K562 (cell line): Measurements from ENCODE around the gene ZNF622. TPM values are rescaled to one million over a fixed set of nuclear protein-coding genes. Genes with fewer than 3 reads are reported as not detected.
A peak's percentile ranks its signal among the peaks of the same experiment; 100 is the strongest.

ENCODE experiments used
- CBX8 ChIP-seq: fragments of 200-600 bp; sonication (generic); IDR thresholded peaks from 2 replicates; pipeline ENCODE4 v1.6.1; 2012; ENCODE audit warnings: borderline replicate concordance, mixed run types, low read depth, mild to moderate bottlenecking, moderate library complexity, mixed read lengths, low read length, control low read depth, inconsistent platforms; ENCODE audit not compliant: poor library complexity, severe bottlenecking; ENCODE audit errors: extremely low read depth
- CHD4 ChIP-seq: fragments of 200-600 bp; sonication (generic); IDR thresholded peaks from 3 replicates; pipeline ENCODE4 v1.6.1; 2012; ENCODE audit warnings: low read depth, mild to moderate bottlenecking, mixed read lengths, low read length, inconsistent platforms; ENCODE audit not compliant: insufficient read depth, insufficient replicate concordance, poor library complexity, severe bottlenecking
- ERF ChIP-seq: fragments of 450-650 bp; formaldehyde crosslinking; IDR thresholded peaks from 2 replicates; pipeline ENCODE4 v1.4.0; 2020; ENCODE audit warnings: mild to moderate bottlenecking, mixed read lengths
- HDAC3 ChIP-seq: fragments of 450-650 bp; IDR thresholded peaks from 2 replicates; pipeline ENCODE4 v1.6.1; 2018; ENCODE audit warnings: borderline replicate concordance, mild to moderate bottlenecking, moderate library complexity; ENCODE audit not compliant: partially characterized antibody
- HLTF ChIP-seq: fragments of 450-650 bp; IDR thresholded peaks from 2 replicates; pipeline ENCODE4 v1.6.1; 2016
- KLF1 ChIP-seq: fragments of 450-650 bp; IDR thresholded peaks from 2 replicates; pipeline ENCODE4 v1.6.1; 2016; ENCODE audit warnings: missing genetic modification characterization, missing compliant biosample characterization
- MXD1 ChIP-seq: fragments of 250-450 bp; sonication (Bioruptor Pico); IDR thresholded peaks from 2 replicates; pipeline ENCODE4 v1.8.0; 2021; ENCODE audit warnings: borderline replicate concordance, mild to moderate bottlenecking, moderate library complexity; ENCODE audit not compliant: poor library complexity, severe bottlenecking
- POLR2G ChIP-seq: fragments of 200-400 bp; formaldehyde crosslinking; IDR thresholded peaks from 2 replicates; pipeline ENCODE4 v1.6.1; 2017; ENCODE audit warnings: low read depth, mild to moderate bottlenecking, antibody characterized with exemption, low read length, moderate library complexity
- SMAD4 ChIP-seq: fragments of 250-450 bp; sonication (Bioruptor Pico); conservative IDR thresholded peaks from 2 replicates; pipeline ENCODE4 v1.8.0; 2021; ENCODE audit warnings: inconsistent platforms, mild to moderate bottlenecking, moderate library complexity
- TCF7L2 ChIP-seq: fragments of 150-350 bp; IDR thresholded peaks from 2 replicates; pipeline ENCODE4 v1.6.1; 2016; ENCODE audit warnings: low read depth, mild to moderate bottlenecking, low read length, moderate library complexity
- TEAD2 ChIP-seq: fragments of 450-650 bp; IDR thresholded peaks from 2 replicates; pipeline ENCODE4 v1.6.1; 2016; ENCODE audit warnings: missing genetic modification characterization, control low read depth, missing compliant biosample characterization
- TSC22D4 ChIP-seq: fragments of 450-650 bp; IDR thresholded peaks from 2 replicates; pipeline ENCODE4 v1.6.1; 2016; ENCODE audit warnings: missing genetic modification characterization, missing biosample characterization, control low read depth
- ZFX ChIP-seq: sonication (generic); formaldehyde crosslinking; IDR thresholded peaks from 2 replicates; pipeline ENCODE4 v1.8.0; 2022; ENCODE audit warnings: mild to moderate bottlenecking, missing genetic modification reagents, moderate library complexity
- ZNF274 ChIP-seq: IDR thresholded peaks from 2 replicates; pipeline ENCODE4 v1.6.1; 2011; ENCODE audit warnings: low read depth, mild to moderate bottlenecking, low read length, moderate library complexity, borderline replicate concordance
- ZNF764 ChIP-seq: fragments of 250-450 bp; sonication (Bioruptor Pico); IDR thresholded peaks from 2 replicates; pipeline ENCODE4 v1.4.0; 2020; ENCODE audit warnings: low read depth, mild to moderate bottlenecking, moderate library complexity
- ZSCAN29 ChIP-seq: fragments of 450-650 bp; IDR thresholded peaks from 2 replicates; pipeline ENCODE4 v1.6.1; 2017
- ZSCAN32 ChIP-seq: fragments of 450-650 bp; formaldehyde crosslinking; IDR thresholded peaks from 2 replicates; pipeline ENCODE4 v1.4.0; 2020; ENCODE audit warnings: mild to moderate bottlenecking, moderate library complexity
- polyA plus RNA-seq, 8 experiments: library from polyadenylated mRNA; depleted of rRNA in 4 of 8; stranded (reverse) in 5 of 8; unstranded in 3 of 8; fragments of >200 nt; fragmentation: Nextera tagmentation in 2 of 8; fragmentation: Illumina TruSeq in 1 of 8; extraction: Ambion mirVana in 2 of 8; extraction: Trizol in 1 of 8; gene quantifications; 2 replicates each; pipeline versions ENCODE4 v1.2.1 to v1.2.3, GENCODE V29; 2011 to 2014; ENCODE audit warnings: inconsistent platforms in 1 of 8, missing spikeins in 1 of 8
- total RNA-seq, 7 experiments: library from RNA; depleted of rRNA in 6 of 7; stranded (reverse); fragments of >200 nt in 6 of 7; fragmentation: Illumina TruSeq in 2 of 7; extraction: Trizol in 2 of 7; gene quantifications; 2 replicates each; pipeline versions ENCODE4 v1.2.1 to v1.2.3, GENCODE V29; 2011 to 2021; ENCODE audit warnings: low replicate concordance in 1 of 7
- TF ChIP-seq, protein P1 (sequence below): fragments of 250-450 bp; sonication (Bioruptor Pico); IDR thresholded peaks from 2 replicates; pipeline ENCODE4 v1.5.0; 2020; ENCODE audit warnings: mild to moderate bottlenecking

Gene ZNF622
- total and polyA plus RNA-seq, 9 of the 15 experiments (the other 6 are each of a cell fraction or from before 2014, with no cell fraction given), result 9.6 to 51.5 (median 32.3) TPM

GRCh38 chr5:16418471-16418922 lies 47.1 kb downstream of the ZNF622 start (continued):
- TF ChIP-seq ZNF274, result peak; percentile 93
- no peak for TF ChIP-seq TSC22D4 (tag)
- no peak for TF ChIP-seq ZSCAN32 (CRISPR knock-in tag)
- no peak for TF ChIP-seq POLR2G
- TF ChIP-seq TCF7L2, result no peak
- no peak for TF ChIP-seq CHD4
- TF ChIP-seq MXD1 (CRISPR knock-in tag), result no peak
- peak; percentile 75; the same call in 1 of the 2 replicates for TF ChIP-seq KLF1 (tag)
- peak; percentile 96 for TF ChIP-seq HLTF
- no peak for TF ChIP-seq ZNF764 (CRISPR knock-in tag)
- TF ChIP-seq ZSCAN29, result peak; percentile 36; the same call in 1 of the 2 replicates
- TF ChIP-seq, protein P1, sequence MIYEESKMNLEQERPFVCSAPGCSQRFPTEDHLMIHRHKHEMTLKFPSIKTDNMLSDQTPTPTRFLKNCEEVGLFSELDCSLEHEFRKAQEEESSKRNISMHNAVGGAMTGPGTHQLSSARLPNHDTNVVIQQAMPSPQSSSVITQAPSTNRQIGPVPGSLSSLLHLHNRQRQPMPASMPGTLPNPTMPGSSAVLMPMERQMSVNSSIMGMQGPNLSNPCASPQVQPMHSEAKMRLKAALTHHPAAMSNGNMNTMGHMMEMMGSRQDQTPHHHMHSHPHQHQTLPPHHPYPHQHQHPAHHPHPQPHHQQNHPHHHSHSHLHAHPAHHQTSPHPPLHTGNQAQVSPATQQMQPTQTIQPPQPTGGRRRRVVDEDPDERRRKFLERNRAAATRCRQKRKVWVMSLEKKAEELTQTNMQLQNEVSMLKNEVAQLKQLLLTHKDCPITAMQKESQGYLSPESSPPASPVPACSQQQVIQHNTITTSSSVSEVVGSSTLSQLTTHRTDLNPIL (CRISPR knock-in tag), result no peak
- peak; percentile 26; the same call in 1 of the 2 replicates for TF ChIP-seq ZFX (CRISPR knock-in tag)
- peak; percentile 86; the same call in 1 of the 2 replicates for TF ChIP-seq ERF (CRISPR knock-in tag)
- TF ChIP-seq HDAC3, result peak; percentile 99
- peak; percentile 85 for TF ChIP-seq TEAD2 (tag)
- no peak for TF ChIP-seq CBX8
- peak; percentile 100 for TF ChIP-seq SMAD4 (CRISPR knock-in tag)
- TF ChIP-seq, all 486 proteins: peak for 170
